Naive thymus-derived CD8-positive, alpha-beta T cell (primary cell): ENCODE data around the gene MPP3. TPM values are rescaled to one million over a fixed set of nuclear protein-coding genes. Genes with fewer than 3 reads are reported as not detected.

Experiments
- ATAC-seq, 2 donors: fragments of 150-1000 bp; cut with Tn5 transposase in 1 of 2; sonication (Bioruptor Pico), chemical (Tn5 transposase) in 1 of 2; 1 replicate in 1 of 2; 2 replicates in 1 of 2; pipeline ENCODE4 v1.10.0; 2021; ENCODE audit warnings: mild to moderate bottlenecking in 2 of 2, moderate library complexity in 2 of 2
- POLR2A ChIA-PET: fragments of 350-600 bp; sonication (Branson Sonifier 250); formaldehyde crosslinking; loops from one replicate; lab custom pipeline; 2021; ENCODE audit warnings: antibody characterized with exemption; lab: Charles Lee
- DNase-seq, 10 donors: peaks; one replicate each; pipeline versions ENCODE4 v3.0.0 to v3.0.0-alpha.2; 2020 to 2022
- H3K27ac Mint-ChIP-seq, 10 donors: one replicate each; pipeline ENCODE4 v1.8.0; 2020 to 2022; ENCODE audit warnings: mild to moderate bottlenecking in 10 of 10, mixed read lengths in 10 of 10, moderate library complexity in 4 of 10, inconsistent platforms in 1 of 10
- H3K27me3 Mint-ChIP-seq, 5 donors: one replicate each; pipeline ENCODE4 v1.8.0; 2021 to 2022; ENCODE audit warnings: mixed read lengths in 5 of 5
- H3K36me3 Mint-ChIP-seq, 3 donors: one replicate each; pipeline ENCODE4 v1.8.0; 2020 to 2022; ENCODE audit warnings: mixed read lengths in 3 of 3, mild to moderate bottlenecking in 2 of 3, inconsistent platforms in 1 of 3
- H3K4me1 Mint-ChIP-seq, 4 donors: one replicate each; pipeline ENCODE4 v1.8.0; 2021 to 2022; ENCODE audit warnings: mixed read lengths in 4 of 4
- H3K4me3 Mint-ChIP-seq, 10 donors: one replicate each; pipeline ENCODE4 v1.8.0; 2020 to 2022; ENCODE audit warnings: mild to moderate bottlenecking in 10 of 10, mixed read lengths in 10 of 10, moderate library complexity in 6 of 10, inconsistent platforms in 1 of 10
- H3K9me3 Mint-ChIP-seq, 9 donors: one replicate each; pipeline ENCODE4 v1.8.0; 2020 to 2022; ENCODE audit warnings: mixed read lengths in 9 of 9, mild to moderate bottlenecking in 3 of 9, inconsistent platforms in 1 of 9, moderate library complexity in 1 of 9
- polyA plus RNA-seq, 3 donors: library from polyadenylated mRNA; unstranded; fragments of 300-500 nt; fragmentation: Illumina TruSeq; gene quantifications; one replicate each; pipeline ENCODE4 v1.2.3, GENCODE V29; 2021
- total RNA-seq, 8 experiments: library from RNA in 2 of 8; stranded (reverse) in 2 of 8; gene quantifications; one replicate each; pipeline ENCODE4 v1.2.3 and lab custom pipeline; 2021 to 2026

MPP3 gene
- total and polyA plus RNA-seq, 5 experiments from 2014 or later = 0.16 TPM; not detected in 4

GRCh38 chr17:43769859-43770258, 63.1 kb downstream of the MPP3 start:
- Mint-ChIP-seq H3K36me3 (peaks cover 0 to 41% (median 4%) of the 10 kb centered on the region in 3 donors), H3K4me3 (no peak overlapping the region), H3K27me3 (no peaks in the 10 kb centered on the region), H3K4me1 (peaks cover 0 to 20% (median 2%) of the 10 kb centered on the region in 4 donors), H3K9me3 (no peaks in the 10 kb centered on the region), H3K27ac (peak overlapping the region in 1 of 10 donors; percentile 33)
- ATAC-seq = no peak
- POLR2A ChIA-PET = interaction anchor here (0.6 kb wide), 1 partner anchor 257 kb away, joined by 5 read pairs; no protein-coding TSS in a partner anchor
- no peak for DNase-seq

DNA sequence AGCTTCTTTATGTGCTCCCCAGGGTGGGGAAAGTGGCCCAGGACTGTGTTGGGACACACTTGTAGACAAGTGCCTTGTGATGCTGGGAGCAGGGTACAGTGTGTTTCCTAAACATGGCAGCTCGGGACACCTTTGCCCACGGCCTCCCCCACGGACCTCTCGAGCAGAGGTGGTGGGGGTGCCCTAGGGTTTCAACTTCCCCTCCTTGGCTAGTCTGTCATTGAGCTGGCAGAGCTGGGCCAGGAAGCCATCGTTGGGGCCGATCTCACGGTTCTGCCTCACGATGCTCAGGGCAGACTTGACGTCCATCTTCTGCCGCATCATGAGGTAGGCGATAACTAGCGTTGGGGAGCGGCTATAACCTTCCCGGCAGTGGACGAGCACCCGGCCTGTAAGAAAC, 63.5 kb downstream of the MPP3 start:
- ATAC-seq (no peak), DNase-seq (no peak)
- POLR2A ChIA-PET = no interaction called here
- Mint-ChIP-seq H3K27ac (no peak overlapping the region), H3K36me3 (peaks cover 0 to 41% (median 4%) of the 10 kb centered on the region in 3 donors), H3K4me3 (no peak overlapping the region), H3K27me3 (no peaks in the 10 kb centered on the region), H3K4me1 (peaks cover 0 to 20% (median 2%) of the 10 kb centered on the region in 4 donors), H3K9me3 (no peaks in the 10 kb centered on the region)

GRCh38 chr17:43768943-43769342, 64.0 kb downstream of the MPP3 start:
- peaks cover 0 to 41% (median 4%) of the 10 kb centered on the region in 3 donors for H3K36me3 Mint-ChIP-seq
- no peak overlapping the region for H3K27ac Mint-ChIP-seq
- peaks cover 0 to 20% (median 2%) of the 10 kb centered on the region in 4 donors for H3K4me1 Mint-ChIP-seq
- H3K27me3 Mint-ChIP-seq = peaks cover 0 to 1% (median 0%) of the 10 kb centered on the region in 5 donors
- H3K4me3 Mint-ChIP-seq = no peak overlapping the region
- H3K9me3 Mint-ChIP-seq = no peaks in the 10 kb centered on the region
- ATAC-seq (no peak), DNase-seq (no peak)
- POLR2A ChIA-PET = no interaction called here

DNA sequence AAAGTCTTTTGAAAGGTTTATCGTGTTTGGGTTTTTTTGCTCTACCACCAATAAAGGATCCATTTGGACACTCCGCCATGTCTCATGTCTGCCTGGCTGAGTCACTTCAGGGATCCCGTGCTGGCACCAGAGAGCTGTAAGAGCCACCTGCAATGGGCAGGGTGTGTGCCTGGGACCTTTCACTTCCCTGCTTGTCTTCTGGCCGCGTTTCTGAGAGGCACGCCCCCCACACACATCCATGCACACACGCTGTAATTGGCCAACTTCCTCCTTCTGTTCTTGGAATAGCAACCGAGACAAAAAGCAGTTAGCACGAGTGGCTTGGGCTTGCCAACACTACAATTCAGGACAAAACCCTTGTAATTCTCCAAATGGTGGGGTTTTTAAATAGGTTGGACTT, 64.6 kb downstream of the MPP3 start:
- Mint-ChIP-seq H3K9me3 (no peaks in the 10 kb centered on the region), H3K27ac (peak overlapping the region in 1 of 10 donors; percentile 57), H3K4me3 (no peak overlapping the region), H3K27me3 (peaks cover 0 to 4% (median 0%) of the 10 kb centered on the region in 5 donors), H3K4me1 (peaks cover 0 to 16% (median 1%) of the 10 kb centered on the region in 4 donors), H3K36me3 (peaks cover 0 to 36% (median 4%) of the 10 kb centered on the region in 3 donors)
- POLR2A ChIA-PET = no interaction called here
- DNase-seq = no peak
- no peak for ATAC-seq

DNA sequence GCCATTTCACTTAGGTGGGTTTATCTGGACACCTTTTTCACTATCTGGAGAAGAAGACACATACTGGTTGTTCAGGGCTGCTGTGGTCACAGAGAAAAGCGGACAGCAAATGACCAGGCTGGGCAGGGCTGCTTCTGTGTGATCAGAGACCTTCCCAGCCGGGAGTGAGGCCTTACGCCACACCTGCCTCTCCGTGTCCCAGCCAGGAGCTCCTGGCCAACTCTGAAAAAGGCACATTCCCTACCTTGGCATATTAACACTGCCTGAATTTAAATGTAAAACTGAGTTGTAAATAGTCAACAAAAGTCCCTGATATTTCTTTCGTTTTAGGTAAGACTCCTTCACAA, 65.3 kb downstream of the MPP3 start:
- POLR2A ChIA-PET = no interaction called here
- ATAC-seq (no peak), DNase-seq (no peak)
- Mint-ChIP-seq H3K27me3 (peaks cover 0 to 4% (median 0%) of the 10 kb centered on the region in 5 donors), H3K4me3 (no peak overlapping the region), H3K9me3 (no peaks in the 10 kb centered on the region), H3K4me1 (peaks cover 0 to 11% (median 0%) of the 10 kb centered on the region in 4 donors), H3K36me3 (peaks cover 0 to 30% (median 4%) of the 10 kb centered on the region in 3 donors), H3K27ac (no peak overlapping the region)

DNA sequence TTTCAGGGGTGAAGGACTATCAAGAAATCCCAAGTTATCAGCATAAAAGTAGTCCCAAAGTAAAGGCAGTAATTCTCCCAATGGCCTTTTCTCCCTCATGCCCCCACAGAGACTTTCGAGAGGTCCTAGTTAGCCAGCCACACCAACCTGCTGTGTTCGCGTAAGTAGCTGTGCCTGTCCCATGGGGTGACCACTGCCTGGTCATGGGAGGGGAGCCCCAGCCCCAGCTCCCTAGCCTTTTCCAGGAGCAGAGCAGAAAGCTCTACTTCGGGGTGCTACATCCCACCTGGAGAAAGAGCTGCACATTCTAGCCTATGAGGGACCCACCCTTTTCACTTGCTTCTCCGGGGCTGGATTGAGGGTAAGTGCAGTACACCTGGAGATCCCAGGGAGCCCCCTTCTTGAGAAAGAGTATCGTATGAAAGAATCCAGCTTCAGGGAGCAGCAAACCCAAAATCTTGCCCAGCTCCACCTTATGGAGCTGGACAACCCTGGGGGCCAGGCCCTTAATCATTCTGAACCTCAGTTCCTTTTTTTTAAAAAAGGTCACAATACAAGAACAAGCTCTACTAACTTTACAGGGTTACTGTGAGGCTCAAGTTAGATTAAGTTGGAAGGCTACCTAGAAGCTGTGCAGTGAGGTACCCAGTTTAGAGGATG, 65.8 kb downstream of the MPP3 start:
- Mint-ChIP-seq H3K4me1 (peaks cover 0 to 9% (median 0%) of the 10 kb centered on the region in 4 donors), H3K36me3 (peaks cover 0 to 24% (median 4%) of the 10 kb centered on the region in 3 donors), H3K27me3 (peaks cover 0 to 4% (median 0%) of the 10 kb centered on the region in 5 donors), H3K27ac (no peak overlapping the region), H3K4me3 (no peak overlapping the region), H3K9me3 (no peaks in the 10 kb centered on the region)
- POLR2A ChIA-PET = no interaction called here
- ATAC-seq (no peak), DNase-seq (no peak)

GRCh38 chr17:43766413-43767052, 66.4 kb downstream of the MPP3 start:
- Mint-ChIP-seq H3K27me3 (peaks cover 0 to 4% (median 0%) of the 10 kb centered on the region in 5 donors), H3K4me1 (peaks cover 0 to 9% (median 0%) of the 10 kb centered on the region in 4 donors), H3K4me3 (no peak overlapping the region), H3K36me3 (peaks cover 0 to 21% (median 4%) of the 10 kb centered on the region in 3 donors), H3K27ac (no peak overlapping the region), H3K9me3 (no peaks in the 10 kb centered on the region)
- ATAC-seq (no peak), DNase-seq (peak in 8 of 10 donors; percentile 14 to 75 (median 42))
- POLR2A ChIA-PET = no interaction called here

DNA sequence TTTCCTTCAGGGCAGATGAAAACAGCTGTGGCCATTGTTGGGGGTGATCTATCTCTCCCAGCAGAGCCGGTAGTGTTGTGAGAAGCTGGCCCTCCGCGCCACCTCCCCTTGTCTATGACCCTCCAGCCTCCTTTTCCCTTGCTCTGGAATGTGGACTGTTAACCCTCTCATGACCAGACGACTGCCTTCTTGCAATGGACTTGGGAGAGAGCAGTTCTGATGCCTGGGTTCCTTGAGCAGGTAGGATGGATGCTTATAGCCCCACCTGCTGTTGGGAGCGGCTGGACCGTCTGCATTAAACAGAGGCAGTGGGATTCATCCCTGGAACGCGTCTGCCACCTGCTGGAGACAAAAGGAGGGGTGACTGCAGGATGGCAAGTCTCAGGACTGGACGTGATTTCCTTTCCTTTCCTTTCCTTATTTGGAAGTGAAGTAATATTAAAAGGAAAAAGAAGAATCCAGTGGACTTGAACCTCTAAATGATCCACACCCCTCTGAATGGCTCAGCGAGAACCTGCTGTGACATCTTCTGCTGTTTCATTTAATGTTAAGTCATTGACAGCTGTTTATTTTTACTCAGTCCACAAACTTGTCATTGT, 72.6 kb downstream of the MPP3 start:
- Mint-ChIP-seq H3K4me1 (peaks cover 0 to 5% (median 3%) of the 10 kb centered on the region in 4 donors), H3K4me3 (no peak overlapping the region), H3K9me3 (no peaks in the 10 kb centered on the region), H3K27ac (no peak overlapping the region), H3K36me3 (no peaks in the 10 kb centered on the region), H3K27me3 (peaks cover 8 to 30% (median 26%) of the 10 kb centered on the region in 5 donors)
- ATAC-seq (peak; percentile 92 to 98), DNase-seq (peak; percentile 75 to 94 (median 83))
- POLR2A ChIA-PET = interaction anchor here (1.2 kb wide), 1 partner anchor 66 kb away, joined by 6 read pairs; no protein-coding TSS in a partner anchor

DNA sequence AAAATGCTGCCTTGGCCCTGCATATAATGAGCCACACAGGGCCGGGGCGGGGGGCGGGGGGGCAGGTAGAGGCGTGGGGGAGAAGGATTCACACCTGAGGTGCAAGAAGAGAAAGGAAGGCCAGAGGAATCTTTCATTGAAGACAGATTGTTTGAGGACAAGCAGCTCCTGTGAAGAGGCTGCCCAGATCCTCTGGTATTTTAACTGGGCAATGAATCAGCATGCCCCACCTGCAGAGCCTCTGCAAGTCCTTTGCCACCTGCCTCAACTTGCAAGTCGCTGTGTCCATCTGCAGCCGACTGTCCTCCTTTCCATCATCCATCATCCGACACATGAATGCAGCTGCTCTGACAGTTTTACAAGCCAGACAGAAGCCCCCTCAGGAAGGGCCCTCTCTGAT, 73.1 kb downstream of the MPP3 start:
- peaks cover 0 to 5% (median 3%) of the 10 kb centered on the region in 4 donors for H3K4me1 Mint-ChIP-seq
- H3K27ac Mint-ChIP-seq = no peak overlapping the region
- no peaks in the 10 kb centered on the region for H3K9me3 Mint-ChIP-seq
- POLR2A ChIA-PET = interaction anchor here (1.2 kb wide), 1 partner anchor 65 kb away, joined by 6 read pairs; no protein-coding TSS in a partner anchor
- H3K27me3 Mint-ChIP-seq = peaks cover 8 to 30% (median 26%) of the 10 kb centered on the region in 5 donors
- H3K36me3 Mint-ChIP-seq = no peaks in the 10 kb centered on the region
- DNase-seq (no peak), ATAC-seq (no peak)
- H3K4me3 Mint-ChIP-seq = no peak overlapping the region

GRCh38 chr17:43758497-43759174, 74.3 kb downstream of the MPP3 start, which contains the start of gene SOST:
TSS of gene SOST (minus strand) at chr17:43758791. CDS start at chr17:43758741, 50 bp downstream.
- ATAC-seq = no peak

GRCh38 chr17:43758086-43758485, 74.9 kb downstream of the MPP3 start:
- DNase-seq (no peak), ATAC-seq (no peak)
- POLR2A ChIA-PET = interaction anchor here (0.8 kb wide), 1 partner anchor 64 kb away, joined by 3 read pairs; no protein-coding TSS in a partner anchor
- no peak overlapping the region for H3K4me3 Mint-ChIP-seq
- H3K4me1 Mint-ChIP-seq = peaks cover 0 to 16% (median 3%) of the 10 kb centered on the region in 4 donors
- H3K9me3 Mint-ChIP-seq = no peaks in the 10 kb centered on the region
- no peak overlapping the region for H3K27ac Mint-ChIP-seq
- no peaks in the 10 kb centered on the region for H3K36me3 Mint-ChIP-seq
- H3K27me3 Mint-ChIP-seq = peaks cover 11 to 40% (median 33%) of the 10 kb centered on the region in 5 donors

More at GRCh38 chr17:43758497-43759174, 74.3 kb downstream of the MPP3 start, which contains the start of gene SOST:
- Mint-ChIP-seq H3K4me3 (no peak within 1 kb of the TSS), H3K9me3 (no peaks in the 10 kb centered on the region), H3K36me3 (no peaks in the 10 kb centered on the region), H3K4me1 (peaks cover 0 to 12% (median 3%) of the 10 kb centered on the region in 4 donors), H3K27me3 (peaks cover 11 to 36% (median 29%) of the 10 kb centered on the region in 5 donors), H3K27ac (no peak within 1 kb of the TSS)
- no peak for DNase-seq
- POLR2A ChIA-PET = interaction anchor here (0.8 kb wide), 1 partner anchor 65 kb away, joined by 3 read pairs; no protein-coding TSS in a partner anchor

DNA sequence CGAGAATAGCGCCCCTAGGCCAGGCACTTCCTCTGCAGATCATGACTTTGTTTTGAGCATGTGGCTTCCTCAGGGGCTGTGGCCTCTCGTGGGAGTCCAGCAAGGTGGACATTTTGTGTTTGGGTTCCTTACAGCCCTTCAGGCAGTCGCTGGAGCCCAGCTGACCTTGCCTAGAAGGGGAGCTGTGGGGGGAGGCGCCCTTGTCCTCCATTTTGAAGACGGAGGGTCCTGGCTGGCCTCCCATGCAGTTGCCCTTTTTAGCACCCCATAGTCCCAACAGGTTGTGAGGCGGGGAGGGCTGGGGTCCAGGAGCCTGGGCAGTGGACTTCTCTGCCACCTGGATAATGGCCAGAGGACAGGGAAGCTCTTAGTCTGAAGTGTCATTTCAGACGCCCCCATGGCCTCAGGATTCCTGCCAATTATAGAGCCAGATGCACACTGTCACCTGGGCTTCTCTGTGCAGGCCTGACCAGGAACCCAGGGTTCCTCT, 75.7 kb downstream of the MPP3 start:
- no peaks in the 10 kb centered on the region for H3K36me3 Mint-ChIP-seq
- no peak overlapping the region for H3K4me3 Mint-ChIP-seq
- POLR2A ChIA-PET = interaction anchor here (1.2 kb wide), 1 partner anchor 55 kb away, joined by 3 read pairs; no protein-coding TSS in a partner anchor
- ATAC-seq (no peak), DNase-seq (no peak)
- H3K27me3 Mint-ChIP-seq = peaks cover 15 to 48% (median 40%) of the 10 kb centered on the region in 5 donors
- H3K27ac Mint-ChIP-seq = peak overlapping the region in 1 of 10 donors; percentile 34
- no peaks in the 10 kb centered on the region for H3K9me3 Mint-ChIP-seq
- peaks cover 0 to 17% (median 3%) of the 10 kb centered on the region in 4 donors for H3K4me1 Mint-ChIP-seq
